Stimulated activated CD4-positive, alpha-beta T cell treated with anti-CD3 and anti-CD28 coated beads, Interleukin-15, amount 100 ng/mL, for 48 hours (primary cell): Measurements from ENCODE around the gene IRS2.

Experiments
- DNase-seq, 2 donors: peaks; one replicate each; pipeline ENCODE4 v3.0.0-alpha.2; 2020; ENCODE audit warnings: low read depth in 2 of 2

IRS2 gene

DNA sequence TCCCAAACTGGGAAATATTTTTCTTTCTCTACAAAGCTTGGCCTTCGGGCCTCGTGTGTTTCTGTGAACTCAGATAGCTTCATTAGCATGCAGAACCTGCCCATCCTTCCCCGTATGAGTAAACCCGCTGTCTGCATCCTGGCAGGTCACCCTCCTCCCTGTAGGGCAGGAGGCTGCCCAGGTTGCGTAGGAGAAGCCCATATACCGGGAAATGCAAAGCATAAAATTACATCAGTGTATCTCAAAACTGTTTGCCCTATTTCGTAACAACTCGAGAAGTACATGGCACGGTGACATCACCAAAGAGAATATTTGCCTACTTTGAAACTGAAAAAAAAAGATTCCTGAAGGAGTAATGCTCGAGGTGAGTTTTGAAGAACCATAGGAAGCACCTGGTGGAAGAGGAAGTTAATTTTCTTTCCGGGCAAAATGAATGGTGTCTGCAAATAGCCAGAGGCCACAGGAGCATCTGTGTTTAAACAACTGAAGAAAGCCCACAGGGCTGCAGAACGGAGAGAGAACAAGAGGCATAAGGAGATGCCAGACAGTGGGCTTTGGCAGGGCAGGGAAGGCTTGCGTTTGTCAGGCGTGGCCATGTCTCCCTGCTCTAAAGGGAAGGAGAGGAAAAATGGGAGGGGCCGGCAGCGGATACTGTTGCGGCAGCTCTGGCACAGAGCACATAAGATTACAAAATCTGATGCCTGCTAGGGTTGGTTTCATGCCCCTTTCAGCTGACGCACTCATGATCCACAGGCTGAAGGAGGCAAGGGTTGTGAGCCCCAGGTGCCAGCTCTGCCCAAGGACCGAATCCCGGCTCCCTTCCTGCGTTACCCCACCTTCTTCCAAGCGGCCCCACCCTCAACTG lies 81.4 kb downstream of the IRS2 start:
- no peak for DNase-seq

DNA sequence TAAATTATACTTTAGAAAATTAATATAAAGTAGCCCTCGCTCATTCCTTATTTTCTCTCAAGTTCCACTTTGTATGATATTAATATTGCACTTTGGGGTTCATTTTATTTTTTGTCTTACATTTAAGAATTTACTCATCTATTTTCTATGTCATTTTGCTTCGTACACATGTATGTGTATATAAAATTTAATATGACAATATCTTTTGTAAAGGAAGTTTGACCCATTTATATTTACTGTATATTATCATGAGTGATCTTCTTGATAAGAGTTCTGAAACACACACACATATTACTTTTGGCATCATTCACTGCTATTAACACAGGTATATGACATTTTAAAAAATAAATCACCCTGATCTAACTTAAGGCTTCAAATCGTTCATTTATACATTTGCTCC lies 83.1 kb downstream of the IRS2 start:
- DNase-seq: no peak
